OCI-LY7 (cell line): ENCODE results near the gene ADARB2.

ENCODE experiments used
- EZH2phosphoT487 ChIP-seq: fragments of 200-600 bp; sonication (generic); IDR thresholded peaks from 2 replicates; pipeline ENCODE4 v1.6.1; 2018; ENCODE audit warnings: low read depth, borderline replicate concordance, mild to moderate bottlenecking, mixed run types, antibody characterized with exemption, low read length, moderate library complexity, mixed read lengths
- TF ChIP-seq, protein P1 (sequence below): fragments of 200-600 bp; sonication (generic); conservative IDR thresholded peaks from 2 replicates; pipeline ENCODE4 v1.5.1; 2014; ENCODE audit warnings: mild to moderate bottlenecking, antibody characterized with exemption, low read length, moderate library complexity, mixed read lengths

DNA sequence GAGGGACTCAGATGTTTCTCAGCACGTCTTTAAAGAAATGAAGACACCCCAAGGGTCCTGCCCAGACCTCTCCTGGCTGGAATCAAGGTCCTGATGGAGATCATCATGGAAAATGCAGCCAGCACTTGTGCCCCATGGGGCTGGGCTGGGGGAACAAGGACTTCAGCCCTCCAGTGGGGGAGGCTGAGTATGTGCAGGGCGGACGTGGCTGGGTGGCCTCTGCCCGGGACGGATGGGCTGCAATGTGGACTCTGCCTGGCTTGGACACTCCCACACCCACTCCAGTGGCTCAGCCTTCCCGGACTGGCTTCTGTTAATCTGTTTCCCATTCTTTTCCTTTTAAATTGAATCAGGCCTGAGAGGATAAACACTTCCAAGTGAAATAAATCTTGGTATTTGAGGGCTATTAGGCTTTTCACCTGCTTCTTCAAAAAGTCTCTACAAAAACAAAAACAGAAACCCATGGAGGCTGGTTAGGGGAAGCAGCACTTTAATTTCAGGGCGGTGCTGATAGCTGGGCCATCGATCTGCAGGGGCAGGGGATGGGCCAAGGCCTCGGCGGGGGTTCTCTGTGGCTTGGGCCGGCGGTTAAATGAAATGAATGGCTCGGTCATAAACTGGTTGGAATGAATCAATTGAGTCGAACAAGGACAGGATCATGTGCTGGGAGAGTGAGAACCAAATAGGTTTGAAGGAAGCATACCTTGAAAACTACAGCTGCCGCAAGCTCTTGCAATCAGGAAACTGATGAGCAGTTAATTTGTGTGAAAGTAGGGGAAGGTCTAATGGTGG is 51.4 kb downstream of the ADARB2 start:
- TF ChIP-seq, protein P1, sequence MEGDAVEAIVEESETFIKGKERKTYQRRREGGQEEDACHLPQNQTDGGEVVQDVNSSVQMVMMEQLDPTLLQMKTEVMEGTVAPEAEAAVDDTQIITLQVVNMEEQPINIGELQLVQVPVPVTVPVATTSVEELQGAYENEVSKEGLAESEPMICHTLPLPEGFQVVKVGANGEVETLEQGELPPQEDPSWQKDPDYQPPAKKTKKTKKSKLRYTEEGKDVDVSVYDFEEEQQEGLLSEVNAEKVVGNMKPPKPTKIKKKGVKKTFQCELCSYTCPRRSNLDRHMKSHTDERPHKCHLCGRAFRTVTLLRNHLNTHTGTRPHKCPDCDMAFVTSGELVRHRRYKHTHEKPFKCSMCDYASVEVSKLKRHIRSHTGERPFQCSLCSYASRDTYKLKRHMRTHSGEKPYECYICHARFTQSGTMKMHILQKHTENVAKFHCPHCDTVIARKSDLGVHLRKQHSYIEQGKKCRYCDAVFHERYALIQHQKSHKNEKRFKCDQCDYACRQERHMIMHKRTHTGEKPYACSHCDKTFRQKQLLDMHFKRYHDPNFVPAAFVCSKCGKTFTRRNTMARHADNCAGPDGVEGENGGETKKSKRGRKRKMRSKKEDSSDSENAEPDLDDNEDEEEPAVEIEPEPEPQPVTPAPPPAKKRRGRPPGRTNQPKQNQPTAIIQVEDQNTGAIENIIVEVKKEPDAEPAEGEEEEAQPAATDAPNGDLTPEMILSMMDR = no peak
- TF ChIP-seq EZH2phosphoT487 = no peak
